GM12891 (cell line): ENCODE results near the gene TSEN54.

Experiments
- DNase-seq: peaks from one replicate; pipeline ENCODE4 v3.0.0; 2011; ENCODE audit warnings: low spot score; ENCODE audit not compliant: insufficient read length
- FAIRE-seq: peaks from 2 replicates; lab custom pipeline; 2011; peaks lifted over from hg19 to GRCh38; lab: Jason Lieb, UNC
- PAX5 ChIP-seq: IDR thresholded peaks from 2 replicates; pipeline ENCODE4 v1.6.1; 2011; ENCODE audit warnings: low read length, moderate library complexity, mild to moderate bottlenecking; ENCODE audit not compliant: insufficient read depth, severe bottlenecking
- POLR2A ChIP-seq: IDR thresholded peaks from 2 replicates; pipeline ENCODE4 v1.6.1; 2011; ENCODE audit warnings: low read depth, low read length, control low read depth
- POLR2AphosphoS5 ChIP-seq: IDR thresholded peaks from 2 replicates; pipeline ENCODE4 v1.6.1; 2011; ENCODE audit warnings: low read depth, low read length, control low read depth
- POU2F2 ChIP-seq: IDR thresholded peaks from 2 replicates; pipeline ENCODE4 v1.6.1; 2011; ENCODE audit warnings: low read depth, mild to moderate bottlenecking, control low read depth, low read length, moderate library complexity
- SPI1 ChIP-seq: IDR thresholded peaks from 2 replicates; pipeline ENCODE4 v1.6.1; 2011; ENCODE audit warnings: low read depth, low read length, control low read depth
- TAF1 ChIP-seq: IDR thresholded peaks from 2 replicates; pipeline ENCODE4 v1.6.1; 2011; ENCODE audit warnings: low read depth, low read length, control low read depth

The TSEN54 gene

DNA sequence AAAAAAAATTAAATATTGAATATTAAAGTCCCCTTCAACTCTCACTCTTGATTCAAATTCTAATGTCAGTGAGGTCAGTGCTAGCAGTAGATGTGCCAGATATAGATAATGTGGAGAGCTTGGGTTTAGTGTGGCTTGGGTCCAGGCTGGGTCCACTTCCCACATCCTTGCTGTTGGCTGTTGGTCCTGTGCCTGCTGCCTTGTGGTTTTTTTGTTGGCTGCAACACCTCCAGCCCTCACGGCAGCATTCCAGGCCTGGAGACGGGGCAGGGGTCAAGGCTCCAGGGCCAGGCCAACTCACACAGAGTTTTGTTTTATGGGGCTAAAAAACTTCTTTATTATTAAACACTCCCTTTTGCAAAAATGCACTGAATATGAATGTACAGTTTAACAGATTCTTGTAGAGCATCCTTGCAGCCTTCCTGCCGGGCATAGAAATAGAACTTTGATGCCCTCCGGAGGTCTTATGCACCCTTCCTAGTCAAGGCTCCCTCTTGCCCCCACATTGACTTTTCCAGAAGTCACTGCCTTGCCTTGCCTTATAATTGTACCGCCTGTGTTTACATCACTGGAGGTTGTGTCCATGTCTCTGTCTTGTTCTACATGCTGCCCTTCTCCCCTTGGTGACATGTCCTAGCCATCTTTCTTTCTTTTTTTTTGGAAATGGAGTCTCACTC is 45.7 kb downstream of the TSEN54 start:
- DNase-seq (no peak), FAIRE-seq (no peak)

DNA sequence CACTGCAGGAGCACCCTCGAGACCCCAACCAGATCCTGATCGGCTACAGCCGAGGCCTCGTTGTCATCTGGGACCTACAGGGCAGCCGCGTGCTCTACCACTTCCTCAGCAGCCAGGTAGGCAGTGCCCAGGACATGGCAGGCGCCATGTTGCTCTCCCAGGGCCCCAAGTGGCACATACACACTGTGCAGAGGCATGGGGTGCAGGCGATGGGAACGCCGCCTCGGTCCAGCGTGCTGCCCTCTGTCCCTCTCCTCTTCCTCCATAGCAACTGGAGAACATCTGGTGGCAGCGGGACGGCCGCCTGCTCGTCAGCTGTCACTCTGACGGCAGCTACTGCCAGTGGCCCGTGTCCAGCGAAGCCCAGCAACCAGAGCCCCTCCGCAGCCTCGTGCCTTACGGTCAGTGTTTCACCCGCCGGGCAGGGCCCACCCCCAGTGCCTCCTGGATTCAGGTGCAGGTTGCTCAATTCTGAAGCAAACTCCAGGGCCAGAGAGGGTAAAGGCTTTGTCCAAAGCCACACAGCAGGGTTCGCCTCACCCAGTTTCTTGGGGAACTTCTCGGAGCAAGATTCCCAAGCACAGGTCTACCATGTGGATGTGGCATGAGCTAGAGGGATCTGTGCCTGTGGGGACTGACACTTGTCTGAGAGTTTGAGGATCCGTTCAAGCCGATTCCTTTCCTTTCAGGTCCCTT is 46.9 kb downstream of the TSEN54 start:
- DNase-seq: no peak
- TF ChIP-seq SPI1: no peak
- TF ChIP-seq POLR2A: no peak
- TF ChIP-seq TAF1: no peak
- no peak for TF ChIP-seq POU2F2
- no peak for TF ChIP-seq PAX5
- no peak for TF ChIP-seq POLR2AphosphoS5
- no peak for FAIRE-seq

More for the DNA sequence above, 45.7 kb downstream of the TSEN54 start:
- no peak for TF ChIP-seq PAX5
- TF ChIP-seq POLR2A: no peak
- TF ChIP-seq SPI1: no peak
- TF ChIP-seq POU2F2: no peak
- TF ChIP-seq POLR2AphosphoS5: no peak
- TF ChIP-seq TAF1: no peak

DNA sequence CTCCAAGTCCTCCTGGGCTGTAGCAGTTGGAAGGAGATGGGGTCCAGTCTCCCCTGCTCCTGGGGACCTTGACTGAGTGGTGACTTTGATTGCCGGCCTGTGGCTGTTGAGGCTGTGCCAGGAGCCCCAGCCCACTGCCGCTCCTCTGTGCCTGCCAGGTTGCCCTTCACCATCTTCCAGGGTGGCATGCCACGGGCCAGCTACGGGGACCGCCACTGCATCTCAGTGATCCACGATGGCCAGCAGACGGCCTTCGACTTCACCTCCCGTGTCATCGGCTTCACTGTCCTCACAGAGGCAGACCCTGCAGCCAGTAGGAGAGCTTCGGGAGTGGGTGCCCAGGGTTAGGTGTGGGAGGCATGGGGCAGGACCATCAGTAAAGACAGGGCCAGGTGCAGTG is 47.9 kb downstream of the TSEN54 start:
- DNase-seq (no peak), FAIRE-seq (no peak)
- TF ChIP-seq SPI1 (no peak), POLR2A (no peak), PAX5 (no peak), POU2F2 (no peak), POLR2AphosphoS5 (no peak), TAF1 (no peak)

DNA sequence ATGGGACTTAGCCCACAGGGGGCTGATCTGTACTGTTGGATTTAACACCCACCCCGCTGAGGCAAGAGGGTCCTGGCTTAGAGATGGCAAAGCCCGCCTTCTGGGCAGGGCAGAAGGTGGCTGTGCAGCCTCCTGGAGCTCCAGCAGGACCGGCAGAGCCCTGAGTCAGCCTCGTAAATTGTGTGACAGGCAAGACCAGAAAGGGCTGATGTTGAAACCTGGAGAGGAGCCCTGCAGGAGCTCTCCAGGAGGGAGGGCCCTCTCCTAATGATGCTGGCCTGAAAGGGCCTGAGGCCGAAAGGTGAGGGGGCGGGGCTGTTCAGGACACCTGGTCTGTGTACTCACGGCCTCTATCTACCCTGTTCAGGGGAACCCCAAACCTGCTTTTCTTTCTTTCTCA is 48.7 kb downstream of the TSEN54 start:
- FAIRE-seq: no peak
- TF ChIP-seq POLR2AphosphoS5 (no peak), POU2F2 (no peak), POLR2A (no peak), TAF1 (no peak), PAX5 (no peak), SPI1 (no peak)

DNA sequence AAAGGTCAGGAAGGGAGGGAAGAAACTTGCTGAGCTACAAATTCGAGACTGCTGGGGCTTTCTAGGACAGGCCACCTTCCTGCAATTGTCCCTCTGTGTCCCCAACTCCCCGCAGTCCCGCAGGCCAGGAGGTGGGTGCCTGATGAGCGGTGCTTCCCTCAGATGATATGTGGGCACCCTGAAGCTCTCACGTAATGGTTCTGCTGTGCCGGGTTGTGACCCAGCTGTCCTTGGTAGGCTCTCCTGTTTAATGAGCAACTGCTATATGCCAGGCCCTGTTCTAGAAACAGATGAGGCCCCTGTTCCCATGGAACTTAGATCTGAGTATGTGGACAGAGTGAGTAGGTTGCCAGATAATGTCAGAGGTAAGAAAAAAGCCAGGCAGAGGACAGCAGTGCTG is 49.3 kb downstream of the TSEN54 start:
- FAIRE-seq: no peak
- DNase-seq: no peak
- TF ChIP-seq PAX5 (no peak), POLR2AphosphoS5 (no peak), POU2F2 (no peak), SPI1 (no peak)

More for the DNA sequence above, 48.7 kb downstream of the TSEN54 start:
- no peak for DNase-seq

DNA sequence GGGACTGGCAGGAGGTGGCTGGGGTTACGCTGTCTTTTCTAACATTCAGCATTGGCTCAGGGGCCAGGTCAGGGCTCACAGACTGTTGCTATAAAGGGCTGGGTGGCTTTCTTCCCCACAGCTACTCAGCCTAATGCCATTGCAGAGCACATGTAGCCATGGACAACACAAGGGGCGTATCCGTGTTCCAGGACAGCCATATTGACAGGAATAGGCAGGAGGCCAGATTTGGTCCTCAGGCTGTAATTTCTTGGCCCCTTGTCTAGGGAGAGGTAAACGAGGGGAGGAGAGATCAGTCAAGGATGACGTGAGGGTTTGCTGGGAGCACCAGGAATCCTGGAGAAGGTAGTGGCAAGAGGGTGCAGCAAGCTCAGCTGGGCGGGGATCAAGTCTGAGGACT is 50.1 kb downstream of the TSEN54 start:
- peak; percentile 43 for FAIRE-seq
- no peak for TF ChIP-seq TAF1
- no peak for TF ChIP-seq POU2F2
- no peak for TF ChIP-seq SPI1
- no peak for TF ChIP-seq PAX5
- no peak for TF ChIP-seq POLR2AphosphoS5
- no peak for TF ChIP-seq POLR2A
- no peak for DNase-seq

DNA sequence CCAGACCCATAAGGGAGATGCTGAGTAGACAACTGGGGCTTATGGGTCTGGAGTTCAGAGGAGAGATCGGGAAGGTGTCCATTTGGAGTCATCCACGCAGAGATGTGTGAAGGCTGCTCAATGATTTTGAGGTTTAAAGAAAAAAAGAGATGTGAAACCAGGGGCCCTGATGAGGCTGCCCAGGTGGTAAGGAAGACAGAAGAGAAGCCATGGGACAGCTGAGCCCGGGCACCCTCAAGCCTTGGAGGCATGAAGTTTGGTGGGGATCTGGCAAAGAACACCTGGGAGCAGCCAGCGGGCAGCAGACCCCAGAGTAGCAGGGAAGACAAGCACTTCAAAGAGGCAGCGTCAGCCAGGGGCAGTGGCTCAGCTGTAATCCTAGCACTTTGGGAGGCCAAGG is 50.5 kb downstream of the TSEN54 start:
- FAIRE-seq (no peak), DNase-seq (no peak)
- no peak for TF ChIP-seq TAF1
- peak; percentile 92 for TF ChIP-seq SPI1
- no peak for TF ChIP-seq POLR2A

DNA sequence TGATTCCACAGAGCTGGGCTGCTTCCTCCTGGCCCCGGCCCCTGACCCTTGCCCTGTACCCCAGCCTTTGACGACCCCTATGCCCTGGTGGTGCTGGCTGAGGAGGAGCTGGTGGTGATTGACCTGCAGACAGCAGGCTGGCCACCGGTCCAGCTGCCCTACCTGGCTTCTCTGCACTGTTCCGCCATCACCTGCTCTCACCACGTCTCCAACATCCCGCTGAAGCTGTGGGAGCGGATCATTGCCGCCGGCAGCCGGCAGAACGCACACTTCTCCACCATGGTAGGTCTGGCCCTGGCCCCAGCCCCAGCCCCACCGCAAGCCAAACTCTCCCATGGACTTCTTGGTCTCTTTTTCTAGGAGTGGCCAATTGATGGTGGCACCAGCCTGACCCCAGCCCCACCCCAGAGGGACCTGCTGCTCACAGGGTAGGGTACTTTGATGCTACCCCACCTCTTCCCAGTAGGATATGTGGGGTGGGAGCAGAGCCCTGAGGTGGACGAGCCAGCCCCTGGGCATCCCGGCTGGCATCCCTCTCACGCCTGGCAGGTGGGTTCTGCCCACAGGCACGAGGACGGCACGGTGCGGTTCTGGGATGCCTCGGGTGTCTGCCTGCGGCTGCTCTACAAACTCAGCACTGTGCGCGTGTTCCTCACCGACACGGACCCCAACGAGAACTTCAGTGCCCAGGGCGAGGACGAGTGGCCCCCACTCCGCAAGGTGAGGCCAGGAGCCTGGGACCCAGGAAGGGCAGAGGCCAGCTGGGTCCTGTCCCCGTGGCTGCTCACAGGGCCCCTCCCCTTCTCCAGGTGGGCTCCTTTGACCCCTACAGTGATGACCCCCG is 52.3 kb downstream of the TSEN54 start:
- TF ChIP-seq PAX5 (no peak), POU2F2 (no peak), POLR2AphosphoS5 (no peak), SPI1 (no peak), POLR2A (no peak), TAF1 (no peak)
- DNase-seq (no peak), FAIRE-seq (no peak)

DNA sequence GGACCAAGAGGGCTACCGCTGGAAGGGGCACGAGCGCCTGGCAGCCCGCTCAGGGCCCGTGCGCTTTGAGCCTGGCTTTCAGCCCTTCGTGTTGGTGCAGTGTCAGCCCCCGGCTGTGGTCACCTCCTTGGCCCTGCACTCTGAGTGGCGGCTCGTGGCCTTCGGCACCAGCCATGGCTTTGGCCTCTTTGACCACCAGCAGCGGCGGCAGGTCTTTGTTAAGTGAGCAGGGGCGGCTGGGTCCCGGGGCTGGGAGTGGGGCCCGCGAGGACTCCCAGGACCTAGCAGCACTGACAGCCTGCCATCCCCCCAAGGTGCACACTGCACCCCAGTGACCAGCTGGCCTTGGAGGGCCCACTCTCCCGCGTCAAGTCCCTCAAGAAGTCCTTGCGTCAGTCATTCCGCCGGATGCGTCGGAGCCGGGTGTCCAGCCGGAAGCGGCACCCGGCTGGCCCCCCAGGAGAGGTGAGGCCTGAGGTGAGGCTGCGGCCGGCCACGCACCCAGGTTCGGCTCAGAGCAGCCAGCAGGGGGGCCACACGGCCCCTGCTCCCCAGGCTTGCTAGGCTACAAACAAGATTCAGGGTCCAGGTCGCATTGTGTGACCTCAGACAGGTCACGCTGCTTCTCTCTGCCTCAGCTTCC is 53.8 kb downstream of the TSEN54 start:
- FAIRE-seq (peak; percentile 41), DNase-seq (no peak)
- TF ChIP-seq PAX5 (no peak), POU2F2 (no peak), POLR2A (no peak), TAF1 (no peak)

DNA sequence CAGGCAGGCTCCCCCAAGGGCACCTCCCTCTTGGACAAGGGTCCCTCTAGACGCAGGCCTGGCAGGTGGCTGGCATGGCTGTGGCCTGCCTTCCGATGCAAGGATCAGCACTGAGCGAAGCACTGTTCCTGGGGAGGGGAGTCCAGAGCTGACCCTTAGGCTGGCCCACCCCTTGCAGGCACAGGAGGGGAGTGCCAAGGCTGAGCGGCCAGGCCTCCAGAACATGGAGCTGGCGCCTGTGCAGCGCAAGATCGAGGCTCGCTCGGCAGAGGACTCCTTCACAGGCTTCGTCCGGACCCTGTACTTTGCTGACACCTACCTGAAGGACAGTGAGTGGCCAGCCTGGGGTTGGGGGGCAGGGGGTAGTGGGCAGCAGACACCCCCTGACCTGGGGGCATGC is 54.4 kb downstream of the TSEN54 start:
- TF ChIP-seq POU2F2 (no peak), POLR2AphosphoS5 (no peak), POLR2A (no peak), TAF1 (no peak), PAX5 (no peak), SPI1 (no peak)
- DNase-seq (no peak), FAIRE-seq (no peak)
